Right kidney (tissue), 1 donor: ENCODE results near the gene ZNF619.
A peak's percentile ranks its signal among the peaks of the same experiment; 100 is the strongest.

Experiments used
- DNase-seq: peaks from one replicate; pipeline ENCODE4 v3.0.0-alpha.2; 2016

Gene ZNF619

DNA sequence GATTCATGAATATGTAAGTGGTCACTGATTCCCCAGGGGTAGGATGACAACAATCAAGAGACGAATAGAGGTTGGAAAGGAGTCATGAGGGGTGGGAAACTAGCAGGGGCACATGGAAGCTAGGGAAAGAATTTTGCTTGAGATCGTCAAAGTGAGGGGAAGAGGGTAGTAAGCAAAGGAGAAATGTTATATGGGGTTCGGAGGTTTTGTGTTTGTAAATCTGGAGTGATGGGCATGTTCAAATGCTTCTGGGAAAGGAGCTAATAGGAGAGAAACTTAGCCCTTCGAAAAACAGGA, 11.9 kb upstream of the ZNF619 start:
- DNase-seq, result no peak

DNA sequence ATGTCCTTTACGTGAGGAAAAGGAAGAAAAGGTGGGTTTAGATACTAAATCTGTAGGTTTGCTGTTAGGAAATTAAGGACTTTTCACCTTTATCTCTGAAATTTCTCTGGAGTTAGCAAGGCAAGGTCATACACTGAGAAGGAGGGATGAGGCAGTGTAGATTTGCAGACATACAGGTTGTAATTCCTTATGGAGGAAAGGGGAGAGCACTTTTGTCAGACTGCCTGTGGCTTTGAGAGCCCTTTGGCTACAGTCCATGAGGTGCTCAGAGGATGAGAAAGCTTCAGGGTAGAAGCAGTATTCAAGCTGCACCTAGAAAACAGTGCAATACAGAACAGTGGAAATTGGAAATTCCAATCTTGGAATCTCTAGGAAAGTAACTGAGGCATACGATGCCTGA, 11.5 kb upstream of the ZNF619 start:
- DNase-seq, result no peak

DNA sequence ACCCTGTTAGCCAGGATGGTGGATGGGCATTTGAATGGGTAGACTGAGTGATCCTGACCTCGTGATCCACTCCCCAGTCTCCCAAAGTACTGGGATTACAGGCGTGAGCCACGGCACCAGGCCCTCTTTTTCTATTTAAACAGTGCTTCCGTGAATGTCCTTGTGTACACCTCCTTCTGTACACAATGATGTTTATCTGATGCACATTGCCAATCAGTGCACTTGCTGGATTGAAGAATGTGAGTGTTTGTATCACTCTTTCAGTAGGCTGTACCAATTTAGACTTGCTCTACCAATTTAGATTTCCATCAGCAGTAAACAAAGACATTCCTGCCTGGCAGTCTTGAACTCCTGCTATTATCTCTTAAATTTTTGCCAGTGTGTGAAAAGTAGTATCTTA, 8.9 kb upstream of the ZNF619 start:
- DNase-seq, result no peak

DNA sequence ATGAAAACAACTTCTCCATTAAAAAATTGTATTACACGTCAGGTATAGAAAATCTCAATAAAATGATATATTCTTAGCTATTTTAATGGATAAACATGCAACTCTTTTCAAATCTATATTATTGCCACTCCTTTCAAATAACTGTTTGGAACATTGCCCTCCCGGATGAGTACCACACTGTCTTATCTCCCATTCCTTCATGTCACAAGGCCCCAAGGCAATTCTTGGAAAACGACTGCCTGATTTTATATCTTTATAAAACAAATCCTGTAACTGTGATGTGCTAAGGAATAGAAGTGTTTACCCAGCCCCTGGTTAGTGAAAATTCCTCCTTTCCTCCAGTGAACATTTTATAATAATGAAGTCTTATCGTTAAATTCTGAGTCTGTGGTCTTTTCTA, 6.2 kb upstream of the ZNF619 start:
- no peak for DNase-seq

DNA sequence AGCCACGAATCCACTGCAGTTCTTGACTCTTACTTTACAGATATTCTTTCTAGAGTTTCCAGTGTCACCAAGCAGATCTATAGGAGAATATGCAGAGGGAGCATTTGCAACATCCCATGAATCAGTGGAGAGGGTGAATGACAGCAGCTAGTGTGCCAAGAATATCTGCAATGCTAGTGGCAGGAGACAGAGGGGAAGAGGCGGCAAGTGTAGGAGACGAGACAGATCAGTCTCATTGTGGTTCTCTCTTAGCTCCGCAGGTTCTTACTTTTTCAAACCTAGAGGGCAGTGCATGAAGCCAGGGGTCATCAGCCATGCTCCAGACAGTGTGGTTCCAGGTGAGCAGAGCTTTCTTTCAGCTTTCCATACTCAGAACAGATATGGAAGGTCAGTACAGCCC, 744 bp downstream of the ZNF619 start:
- DNase-seq, result no peak

DNA sequence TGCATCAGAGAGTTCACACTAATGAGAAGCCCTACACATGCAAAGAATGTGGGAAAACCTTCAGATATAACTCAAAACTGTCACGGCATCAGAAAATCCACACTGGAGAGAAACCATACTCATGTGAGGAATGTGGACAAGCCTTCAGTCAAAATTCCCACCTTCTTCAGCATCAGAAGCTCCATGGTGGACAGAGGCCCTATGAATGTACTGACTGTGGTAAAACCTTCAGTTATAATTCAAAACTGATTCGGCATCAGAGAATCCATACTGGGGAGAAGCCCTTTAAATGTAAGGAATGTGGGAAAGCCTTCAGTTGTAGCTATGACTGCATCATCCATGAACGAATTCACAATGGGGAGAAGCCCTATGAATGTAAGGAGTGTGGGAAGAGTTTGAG, 10.2 kb downstream of the ZNF619 start:
- DNase-seq, result no peak

DNA sequence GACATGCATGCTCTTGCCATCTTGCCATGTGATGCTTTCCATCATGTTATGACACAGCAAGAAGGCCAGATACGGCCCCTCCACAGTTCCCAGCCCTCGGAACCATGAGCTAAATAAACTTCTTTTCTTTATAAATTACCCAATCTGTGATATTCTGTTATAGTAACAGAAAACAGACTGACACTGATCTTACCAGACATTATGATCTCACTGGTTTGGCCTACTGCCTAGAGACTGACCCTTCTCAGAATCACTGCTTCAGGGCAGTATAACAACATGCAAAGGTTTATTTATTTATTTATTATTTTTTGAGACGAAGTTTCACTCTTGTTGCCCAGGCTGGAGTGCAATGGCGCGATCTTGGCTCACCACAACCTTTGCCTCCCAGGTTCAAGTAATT, 14.0 kb downstream of the ZNF619 start:
- no peak for DNase-seq

DNA sequence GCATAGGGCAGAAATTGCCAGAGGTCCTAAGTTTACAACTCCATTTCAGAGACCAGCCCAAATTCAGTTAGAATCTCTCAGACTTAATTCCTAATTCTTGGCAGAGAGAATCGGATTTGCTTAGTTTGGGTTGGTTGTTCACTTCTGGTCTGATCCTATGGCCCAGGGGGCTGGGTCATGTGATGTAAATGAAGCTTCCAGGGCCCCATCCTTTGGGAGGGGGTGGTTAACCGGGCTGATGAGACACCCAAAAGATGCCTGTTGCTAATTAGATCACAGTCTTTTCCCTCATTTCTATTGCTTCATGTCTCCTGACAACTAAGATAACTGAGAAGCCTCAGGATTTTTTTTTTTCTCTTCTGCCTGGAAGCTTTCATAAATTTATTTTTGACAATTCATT, 17.8 kb downstream of the ZNF619 start:
- DNase-seq, result no peak

DNA sequence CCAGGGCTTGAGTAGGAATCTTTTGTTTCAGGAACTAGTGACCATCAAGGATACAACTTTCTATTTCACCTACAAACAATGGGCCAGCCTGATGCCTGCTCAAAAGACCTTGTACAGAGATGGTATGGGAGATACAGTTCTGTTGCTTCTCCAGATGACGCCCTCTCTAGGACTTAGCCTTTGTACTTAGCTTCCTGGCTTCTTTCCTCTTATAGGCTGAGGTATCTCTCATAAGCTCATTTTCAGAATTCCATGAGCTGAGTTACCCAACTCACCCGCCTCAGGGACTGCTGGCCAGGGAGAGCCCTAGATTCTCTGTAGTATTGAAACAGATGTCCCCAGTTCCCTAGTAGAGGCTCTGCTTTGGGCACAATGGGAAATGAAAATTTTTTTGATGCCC, 20.4 kb downstream of the ZNF619 start:
- no peak for DNase-seq

DNA sequence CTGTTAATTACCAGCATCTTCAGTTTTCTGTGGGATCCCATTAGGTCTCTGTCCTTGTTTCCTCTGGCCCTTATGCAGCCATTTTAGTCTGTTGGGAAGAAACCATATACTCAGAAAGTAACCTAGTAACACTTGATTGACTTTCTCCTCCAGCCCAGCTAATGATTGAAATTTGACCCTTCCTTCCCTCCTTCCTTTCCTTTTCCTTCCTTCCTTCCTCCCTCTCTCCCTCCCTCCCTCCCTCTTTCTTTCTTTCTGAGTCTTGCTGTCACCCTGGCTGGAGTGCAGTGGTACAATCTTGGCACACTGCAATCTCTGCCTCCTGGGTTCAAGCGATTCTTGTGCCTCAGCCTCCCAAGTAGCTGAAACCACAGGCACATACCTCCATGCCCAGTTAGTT, 23.0 kb downstream of the ZNF619 start:
- DNase-seq, result no peak

DNA sequence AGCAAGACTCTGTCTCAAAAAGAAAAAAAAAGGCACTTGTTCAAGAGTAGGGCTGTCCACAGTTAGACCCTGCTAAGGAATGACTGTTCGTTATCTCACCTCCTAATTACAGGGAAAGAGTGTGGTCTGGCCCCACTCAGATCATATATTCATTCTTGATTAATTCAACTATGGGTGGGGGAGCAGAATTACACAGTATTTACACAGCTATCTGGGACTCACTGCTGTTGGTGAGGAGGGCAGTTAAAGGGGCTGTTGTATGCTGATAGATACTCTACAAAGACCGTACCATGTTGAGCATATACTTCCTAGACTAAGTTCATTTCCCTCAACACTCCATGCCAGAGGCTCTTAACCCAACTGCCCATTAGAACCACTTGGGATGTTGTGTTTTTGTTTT, 25.1 kb downstream of the ZNF619 start:
- no peak for DNase-seq

DNA sequence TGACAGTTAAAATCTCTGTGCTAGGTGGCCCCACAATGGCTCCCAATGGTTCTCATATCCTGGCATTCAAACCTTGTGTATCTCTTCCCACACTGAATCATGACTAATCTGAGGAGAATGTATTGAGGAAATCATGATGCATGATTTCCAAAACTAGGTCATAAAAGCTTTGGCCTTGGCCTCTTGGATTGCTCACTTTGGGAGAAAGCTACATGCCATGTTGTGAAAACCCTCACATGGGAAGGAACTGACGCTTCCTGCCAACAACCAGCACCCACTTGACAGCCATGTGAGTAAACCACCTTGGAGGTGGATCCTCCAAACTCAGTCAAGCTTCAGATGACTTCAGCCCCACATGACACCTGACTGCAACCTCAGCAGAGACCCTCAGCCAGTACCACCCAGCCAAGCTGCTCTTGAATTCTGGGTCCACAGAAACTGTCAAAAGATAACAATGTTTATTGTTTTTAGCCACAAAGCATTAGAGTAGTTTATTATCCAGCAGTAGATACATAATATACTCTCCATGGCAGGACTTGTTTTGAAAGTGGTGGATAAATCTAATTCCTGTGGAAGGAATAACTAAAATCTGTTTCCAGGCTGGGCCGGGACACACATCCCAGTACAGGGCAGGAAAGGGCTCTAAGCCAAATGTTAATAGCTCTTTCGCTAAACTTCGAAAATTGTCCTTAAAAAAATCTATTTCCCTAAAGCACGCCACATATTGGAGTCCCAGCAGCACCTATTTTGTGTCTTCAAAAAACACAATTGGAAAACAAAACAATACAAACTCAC, 27.9 kb downstream of the ZNF619 start:
- DNase-seq, result peak; percentile 5

DNA sequence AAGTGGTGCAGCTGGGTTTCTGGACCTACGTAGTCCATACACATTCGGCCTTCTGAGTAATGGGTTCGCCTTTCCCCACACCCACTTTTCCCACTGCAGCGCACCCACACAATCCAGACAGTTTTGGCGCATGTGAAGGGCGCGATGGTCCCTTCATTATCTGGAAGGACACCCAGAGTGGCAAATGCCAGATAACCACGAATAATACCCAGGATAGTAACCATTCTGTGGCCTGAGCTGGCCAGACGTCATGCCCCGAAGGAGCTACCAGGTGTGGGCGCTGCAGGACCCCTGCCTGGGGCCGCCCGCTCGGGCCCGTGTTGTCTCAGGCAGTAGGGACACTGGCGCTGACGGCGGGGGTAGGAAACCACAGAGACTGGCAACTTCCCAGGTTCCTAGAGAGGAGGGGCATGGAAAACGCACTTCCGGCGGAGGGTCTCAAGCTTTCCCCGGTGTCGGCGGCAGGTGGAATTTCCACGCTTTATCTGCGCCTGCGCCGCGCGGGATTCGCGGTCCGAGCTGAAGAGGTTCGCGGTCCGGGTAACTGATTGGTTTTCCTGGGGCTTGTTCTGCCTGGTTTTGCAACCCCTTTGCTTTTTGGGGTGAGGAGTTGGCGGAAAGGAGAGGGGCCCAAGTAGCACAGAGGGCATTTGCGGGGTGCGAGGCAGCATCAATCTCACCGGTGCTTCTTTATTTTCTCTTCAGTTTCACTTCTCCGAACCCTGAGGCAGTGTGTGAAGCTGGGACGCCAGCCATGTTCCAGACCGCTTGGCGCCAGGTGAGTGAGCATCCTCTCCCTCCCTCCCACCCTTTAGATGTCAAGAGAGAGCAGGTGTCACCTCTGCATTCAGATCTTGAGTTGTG, 28.9 kb downstream of the ZNF619 start, which contains the start of gene ZNF620:
Gene ZNF620, plus strand, starts transcription at position 441 of the 864 bp plus-strand sequence. Its CDS starts 314 bp downstream, at position 755.
- peak; percentile 83 for DNase-seq

DNA sequence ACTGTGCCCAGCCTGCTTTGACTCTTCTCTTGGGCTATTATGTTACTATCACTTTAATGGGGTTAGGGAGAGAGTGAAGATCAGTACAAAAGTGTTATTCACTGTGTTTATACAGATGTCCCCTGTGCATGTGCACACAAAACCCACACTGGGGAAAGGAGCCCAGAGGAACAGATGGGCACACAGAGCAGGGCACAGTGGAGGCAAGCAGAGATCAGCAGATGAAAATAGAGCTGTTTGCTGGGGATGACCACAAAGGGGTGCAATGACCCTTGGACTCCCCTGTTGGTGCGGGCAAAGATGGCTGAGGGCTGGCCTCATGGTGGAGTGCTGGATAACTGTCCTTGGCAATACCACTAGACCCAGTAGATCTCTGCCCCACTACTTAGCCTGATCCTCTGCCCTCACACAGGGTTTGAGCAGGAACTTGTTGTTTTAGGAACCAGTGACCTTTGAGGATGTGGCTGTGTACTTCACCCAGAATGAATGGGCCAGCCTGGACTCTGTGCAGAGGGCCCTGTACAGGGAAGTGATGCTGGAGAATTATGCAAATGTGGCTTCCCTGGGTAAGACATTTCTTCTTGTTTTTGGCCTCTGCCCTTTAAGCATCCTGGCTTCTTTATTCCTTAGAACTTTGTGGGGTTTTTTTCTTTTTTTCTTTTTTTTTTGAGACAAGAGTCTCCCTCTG, 34.3 kb downstream of the ZNF619 start:
- DNase-seq, result no peak

DNA sequence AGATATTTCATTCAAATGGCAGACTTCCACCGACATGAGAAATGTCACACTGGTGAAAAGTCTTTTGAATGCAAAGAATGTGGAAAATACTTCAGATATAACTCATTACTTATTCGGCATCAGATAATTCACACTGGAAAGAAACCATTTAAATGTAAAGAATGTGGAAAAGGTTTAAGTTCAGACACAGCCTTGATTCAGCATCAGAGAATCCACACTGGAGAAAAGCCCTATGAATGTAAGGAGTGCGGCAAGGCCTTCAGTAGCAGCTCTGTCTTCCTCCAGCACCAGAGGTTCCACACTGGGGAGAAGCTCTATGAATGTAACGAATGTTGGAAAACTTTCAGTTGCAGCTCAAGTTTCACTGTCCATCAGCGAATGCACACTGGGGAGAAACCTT, 39.3 kb downstream of the ZNF619 start:
- DNase-seq, result no peak

DNA sequence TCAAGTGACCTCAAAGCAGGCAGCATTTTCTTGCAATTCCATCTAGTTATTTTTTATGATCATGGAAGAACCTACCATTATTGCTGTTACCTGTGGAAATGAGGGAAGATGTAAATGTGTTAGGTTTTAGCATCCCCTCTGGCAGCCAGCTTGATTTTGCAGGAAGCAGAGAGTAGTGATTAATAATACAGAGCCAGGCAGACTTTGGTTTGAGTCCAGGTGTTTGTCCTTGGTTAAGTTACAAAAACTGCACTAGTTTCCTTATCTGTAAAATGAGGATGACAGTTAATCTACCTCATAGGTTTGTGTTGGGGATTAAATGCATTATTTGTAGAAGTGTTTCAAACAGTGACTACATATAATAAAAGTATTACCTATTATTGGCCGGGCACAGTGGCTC, 41.1 kb downstream of the ZNF619 start:
- no peak for DNase-seq

DNA sequence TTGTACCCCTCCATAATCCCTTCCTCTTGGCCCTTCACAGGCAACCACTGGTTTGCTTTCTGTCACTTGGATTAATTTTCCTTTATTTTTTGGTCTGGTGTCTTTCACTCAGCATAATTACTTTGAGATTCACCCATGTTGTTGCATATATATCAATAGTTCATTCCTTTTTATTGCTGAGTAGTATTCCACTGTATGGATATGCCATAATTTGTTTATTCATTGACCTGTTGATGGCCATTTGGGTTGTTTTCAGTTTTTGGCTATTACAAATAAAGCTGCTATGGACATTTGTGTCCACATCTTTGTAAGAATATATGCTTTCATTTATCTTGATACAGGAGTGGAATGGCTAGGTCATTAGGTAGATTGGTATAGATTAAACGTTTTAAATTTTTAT, 41.9 kb downstream of the ZNF619 start:
- DNase-seq, result no peak

DNA sequence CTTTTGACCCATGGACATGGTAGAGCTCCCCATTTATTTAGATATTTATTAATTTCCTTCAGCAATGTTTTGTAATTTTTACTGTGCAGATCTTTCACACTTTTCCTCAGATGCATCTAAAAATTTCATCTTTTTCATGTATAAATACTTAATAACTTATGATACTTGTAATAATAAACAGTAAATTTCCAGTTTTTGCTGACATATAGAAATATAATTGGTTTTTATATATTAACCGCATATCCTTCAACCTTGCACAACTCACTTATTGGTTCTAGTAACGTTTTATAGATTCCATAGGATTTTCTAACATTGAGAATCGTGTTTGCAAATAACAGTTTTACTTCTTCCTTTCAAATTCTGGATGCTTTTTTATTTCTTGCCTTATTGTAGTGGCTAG, 44.3 kb downstream of the ZNF619 start:
- DNase-seq, result no peak

DNA sequence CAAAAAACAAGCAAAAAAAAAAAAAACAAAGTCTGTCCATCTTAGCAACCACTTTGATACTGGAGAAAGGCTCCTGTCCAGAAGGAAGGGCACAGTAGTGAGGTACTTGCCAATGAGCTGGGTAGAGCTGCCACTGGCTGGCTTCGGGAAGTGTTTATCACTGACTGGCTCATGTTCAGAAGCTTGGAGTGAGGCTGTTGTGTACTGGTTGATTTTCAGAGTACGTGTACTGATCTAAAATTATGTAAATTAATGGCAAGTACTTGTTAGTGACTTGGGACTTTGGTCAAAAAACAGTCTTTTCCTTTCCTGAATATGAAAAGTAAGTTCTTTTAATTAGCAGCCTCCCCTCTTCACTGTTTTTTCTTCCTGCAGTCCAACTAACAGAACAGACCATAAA, 46.9 kb downstream of the ZNF619 start:
- peak; percentile 13 for DNase-seq

DNA sequence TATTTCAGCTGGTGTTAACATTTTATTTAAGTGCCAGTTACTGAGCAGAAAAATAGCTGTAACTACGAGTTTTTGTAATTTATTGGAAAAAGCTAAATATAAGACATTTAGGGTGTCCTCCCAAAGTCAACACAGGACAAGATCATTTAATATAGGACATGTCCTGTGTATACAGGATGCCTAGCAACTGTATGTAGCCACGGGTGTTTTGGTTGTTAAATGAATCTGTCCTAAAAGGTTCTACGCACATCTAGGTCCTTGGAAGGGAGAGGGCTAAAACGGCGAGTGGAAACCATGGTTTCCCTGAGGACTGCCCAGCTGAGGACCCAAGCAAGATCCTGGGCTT, 47.3 kb downstream of the ZNF619 start:
- no peak for DNase-seq

DNA sequence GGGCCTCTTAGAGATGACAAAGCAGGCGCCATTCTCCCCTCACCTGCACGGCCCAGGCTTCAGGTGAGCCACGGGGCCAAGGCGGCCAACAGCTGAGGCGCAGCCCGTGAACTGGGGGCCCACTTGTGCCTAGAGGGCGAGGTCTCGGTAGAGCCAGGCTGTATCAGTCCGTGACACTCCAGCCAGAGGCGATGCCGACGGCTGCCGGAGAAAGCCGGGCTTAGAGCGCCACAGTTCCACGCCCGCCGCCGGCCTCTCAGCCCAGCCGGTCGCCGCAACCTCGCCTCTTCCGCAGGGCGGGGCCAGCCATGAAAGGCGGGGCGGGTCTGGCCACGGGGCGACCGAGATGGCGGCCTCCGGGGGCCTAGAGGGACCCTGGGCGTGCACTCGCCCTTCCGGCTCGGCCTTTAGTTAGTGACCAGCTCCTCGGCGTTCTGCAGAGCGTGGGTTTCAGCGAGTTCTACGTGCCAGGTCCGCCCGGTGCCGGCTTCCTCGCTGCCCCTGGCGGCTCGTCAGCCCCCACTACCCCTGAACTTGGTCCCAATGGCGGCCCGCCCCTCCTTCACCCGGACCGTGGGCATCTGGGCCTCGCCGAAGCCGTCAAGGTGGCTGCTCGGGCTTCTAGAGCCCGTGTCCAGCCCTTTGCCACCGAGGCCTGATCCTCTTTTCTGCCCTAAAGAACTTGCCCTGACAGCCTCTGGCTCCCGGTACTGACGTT, 47.8 kb downstream of the ZNF619 start, which contains the start of gene ZNF621:
Gene ZNF621, plus strand, starts transcription at position 393 of the 718 bp plus-strand sequence. CDS start 881 bp downstream, outside the sequence.
- peak; percentile 90 for DNase-seq

DNA sequence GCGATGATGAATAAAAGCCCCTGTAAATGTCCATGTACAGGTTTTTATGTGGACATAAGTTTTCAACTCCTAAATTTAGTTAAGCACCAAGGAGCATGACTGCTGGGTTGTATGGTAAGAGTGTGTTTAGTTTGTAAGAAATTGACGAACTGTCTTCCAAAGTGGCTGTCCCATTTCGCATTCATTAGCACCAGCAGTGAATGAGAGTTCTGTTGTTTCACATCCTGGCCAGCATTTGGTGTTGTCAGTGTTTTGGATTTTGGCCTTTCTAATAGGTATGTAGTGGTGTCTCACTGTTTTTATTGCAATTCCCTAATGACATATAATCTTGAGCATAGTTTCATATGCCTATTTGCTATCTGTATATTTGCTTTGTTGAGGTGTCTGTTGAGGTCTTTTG, 51.5 kb downstream of the ZNF619 start:
- DNase-seq, result no peak

DNA sequence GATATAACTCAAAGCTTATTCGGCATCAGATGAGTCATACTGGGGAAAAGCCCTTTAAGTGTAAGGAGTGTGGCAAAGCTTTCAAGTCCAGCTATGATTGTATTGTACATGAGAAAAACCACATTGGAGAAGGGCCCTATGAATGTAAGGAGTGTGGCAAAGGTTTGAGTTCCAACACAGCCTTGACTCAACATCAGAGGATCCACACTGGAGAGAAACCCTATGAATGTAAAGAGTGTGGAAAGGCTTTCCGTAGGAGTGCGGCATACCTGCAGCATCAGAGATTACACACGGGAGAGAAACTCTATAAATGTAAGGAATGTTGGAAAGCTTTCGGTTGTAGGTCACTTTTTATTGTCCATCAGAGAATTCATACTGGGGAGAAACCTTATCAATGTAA, 55.3 kb downstream of the ZNF619 start:
- no peak for DNase-seq
